ENCODE data around the gene EFR3B. TPM values are rescaled to one million over a fixed set of nuclear protein-coding genes. Genes with fewer than 3 reads are reported as not detected.
A peak's percentile ranks its signal among the peaks of the same experiment; 100 is the strongest.
"Not testable (repeated sequence)": the region's sequence is repeated elsewhere in the genome, so short reads cannot be mapped to it uniquely, and the experiment has no call there.

Gene EFR3B
- total and polyA plus RNA-seq, 7 donors, result 0.59 to 12.7 (median 1.7) TPM

DNA sequence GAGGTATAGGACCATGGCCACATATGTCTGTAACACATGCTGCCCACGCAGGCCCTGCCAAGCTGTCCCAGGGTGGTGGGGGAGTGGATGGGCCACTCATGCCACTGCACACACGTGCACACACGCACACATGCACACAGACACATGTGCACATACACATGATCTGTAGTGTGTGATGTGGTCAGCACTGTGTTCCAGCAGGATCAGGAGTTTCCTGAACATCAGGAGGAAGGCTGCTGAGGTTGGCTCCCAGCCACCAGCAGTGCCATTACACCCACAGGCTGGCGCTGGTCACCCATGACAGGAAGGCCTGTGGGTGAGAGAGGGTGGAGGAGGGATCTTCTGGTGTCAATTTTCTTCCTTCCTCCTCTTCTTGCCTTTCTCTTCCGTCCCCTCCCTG lies 81.8 kb downstream of the EFR3B start:
- 71 to 83% (median 76%) methylated on average over 5 of the region's 5 CpGs for WGBS, 3 donors
- DNase-seq (peak in 1 of 2 donors; percentile 20), ATAC-seq (no peak)
- no peaks in the 10 kb centered on the region for H3K9me3 ChIP-seq
- no peaks in the 10 kb centered on the region for H3K36me3 ChIP-seq (ENCODE audit: insufficient read depth in 1 of 2, low read depth in 1 of 2)
- no peaks in the 10 kb centered on the region for H3K4me1 ChIP-seq
- intact Hi-C loops (cut with DNase I), result no loop called here
- H3K27ac ChIP-seq, result no peak overlapping the region
- no peak overlapping the region for H3K4me3 ChIP-seq
- no peaks in the 10 kb centered on the region for H3K27me3 ChIP-seq (ENCODE audit: insufficient read depth in 3 of 3, low read length in 2 of 3)
- TF ChIP-seq, protein P1, sequence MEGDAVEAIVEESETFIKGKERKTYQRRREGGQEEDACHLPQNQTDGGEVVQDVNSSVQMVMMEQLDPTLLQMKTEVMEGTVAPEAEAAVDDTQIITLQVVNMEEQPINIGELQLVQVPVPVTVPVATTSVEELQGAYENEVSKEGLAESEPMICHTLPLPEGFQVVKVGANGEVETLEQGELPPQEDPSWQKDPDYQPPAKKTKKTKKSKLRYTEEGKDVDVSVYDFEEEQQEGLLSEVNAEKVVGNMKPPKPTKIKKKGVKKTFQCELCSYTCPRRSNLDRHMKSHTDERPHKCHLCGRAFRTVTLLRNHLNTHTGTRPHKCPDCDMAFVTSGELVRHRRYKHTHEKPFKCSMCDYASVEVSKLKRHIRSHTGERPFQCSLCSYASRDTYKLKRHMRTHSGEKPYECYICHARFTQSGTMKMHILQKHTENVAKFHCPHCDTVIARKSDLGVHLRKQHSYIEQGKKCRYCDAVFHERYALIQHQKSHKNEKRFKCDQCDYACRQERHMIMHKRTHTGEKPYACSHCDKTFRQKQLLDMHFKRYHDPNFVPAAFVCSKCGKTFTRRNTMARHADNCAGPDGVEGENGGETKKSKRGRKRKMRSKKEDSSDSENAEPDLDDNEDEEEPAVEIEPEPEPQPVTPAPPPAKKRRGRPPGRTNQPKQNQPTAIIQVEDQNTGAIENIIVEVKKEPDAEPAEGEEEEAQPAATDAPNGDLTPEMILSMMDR (IDR thresholded peaks at IDR 0.05), result no peak

DNA sequence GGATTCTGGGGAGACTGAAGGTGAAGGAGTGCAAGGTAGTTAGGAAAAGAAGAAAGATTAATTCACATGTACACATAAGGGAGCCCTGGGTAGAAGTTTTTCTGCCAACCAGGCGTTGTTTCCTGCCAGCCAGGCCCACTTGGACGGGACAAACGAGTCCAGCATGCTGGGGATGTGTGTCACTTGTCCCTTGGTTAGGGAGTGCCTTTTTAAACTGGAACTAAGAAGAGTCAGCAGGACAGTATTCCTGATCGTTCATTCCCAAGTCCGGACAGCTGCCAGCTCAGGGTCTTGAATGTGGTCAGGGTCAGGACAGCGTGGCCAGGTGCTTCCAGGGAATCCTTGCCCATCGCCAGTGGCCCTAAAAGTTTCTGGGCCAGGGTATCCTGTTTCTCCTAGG lies 83.3 kb downstream of the EFR3B start:
- ATAC-seq (no peak), DNase-seq (no peak)
- intact Hi-C loops (cut with DNase I), result loop anchor here in 1 of 2 donors (5.0 kb wide), 2 partner anchors 48 to 83 kb away; partner anchors contain the start of gene EFR3B
- Histone ChIP-seq H3K9me3 (no peaks in the 10 kb centered on the region), H3K27me3 (ENCODE audit: insufficient read depth in 3 of 3, low read length in 2 of 3) (no peaks in the 10 kb centered on the region), H3K36me3 (ENCODE audit: insufficient read depth in 1 of 2, low read depth in 1 of 2) (no peaks in the 10 kb centered on the region), H3K4me3 (no peak overlapping the region), H3K27ac (no peak overlapping the region), H3K4me1 (no peaks in the 10 kb centered on the region)
- 67 to 85% (median 76%) methylated on average over 7 of the region's 7 CpGs for WGBS, 3 donors
- TF ChIP-seq, protein P1 (IDR thresholded peaks at IDR 0.05), result no peak

DNA sequence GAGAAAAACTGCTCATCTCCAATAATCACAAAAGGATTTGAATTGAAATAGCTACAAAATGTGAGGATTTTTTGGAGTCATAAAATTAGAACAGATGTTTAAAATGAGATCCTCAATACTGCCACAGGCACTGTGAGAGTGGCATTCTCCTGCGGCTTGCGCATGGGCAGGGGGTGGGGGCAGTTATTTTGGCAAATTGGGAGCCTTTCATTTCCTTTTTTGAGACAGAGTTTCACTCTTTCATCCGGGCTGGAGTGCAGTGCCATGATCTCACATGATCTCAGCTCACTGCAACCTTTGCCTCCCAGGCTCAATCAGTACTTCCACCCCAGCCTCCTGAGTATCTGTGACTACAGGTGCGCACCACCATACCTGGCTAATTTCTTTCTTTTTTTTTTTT lies 84.1 kb downstream of the EFR3B start:
- Histone ChIP-seq H3K4me1 (no peaks in the 10 kb centered on the region), H3K36me3 (ENCODE audit: insufficient read depth in 1 of 2, low read depth in 1 of 2) (no peaks in the 10 kb centered on the region), H3K4me3 (no peak overlapping the region), H3K9me3 (no peaks in the 10 kb centered on the region), H3K27ac (no peak overlapping the region), H3K27me3 (ENCODE audit: insufficient read depth in 3 of 3, low read length in 2 of 3) (no peaks in the 10 kb centered on the region)
- TF ChIP-seq, protein P1 (IDR thresholded peaks at IDR 0.05), result no peak
- intact Hi-C loops (cut with DNase I), result loop anchor here in 1 of 2 donors (5.0 kb wide), 2 partner anchors 49 to 84 kb away; partner anchors contain the start of gene EFR3B
- ATAC-seq (no peak), DNase-seq (no peak)
- 88 to 93% (median 92%) methylated on average over 4 of the region's 4 CpGs for WGBS, 3 donors

DNA sequence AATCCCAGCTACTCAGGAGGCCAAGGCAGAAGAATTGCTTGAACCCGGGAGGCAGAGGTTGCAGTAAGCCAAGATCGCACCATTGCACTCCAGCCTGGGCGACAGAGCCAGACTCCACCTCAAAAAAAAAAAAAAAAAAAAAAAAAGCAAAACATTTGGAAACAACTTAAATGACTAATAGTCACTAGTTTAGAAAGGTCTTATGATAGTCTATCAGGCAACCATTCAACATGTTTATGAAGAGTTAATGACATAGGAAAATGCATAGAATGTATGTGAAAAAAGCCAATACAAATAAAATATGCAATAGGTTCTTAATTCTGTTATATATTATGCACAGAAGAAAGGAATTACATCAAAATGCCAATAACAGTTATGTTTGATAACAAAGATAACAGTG lies 85.2 kb downstream of the EFR3B start:
- not testable (repeated sequence) for DNase-seq; H3K9me3 ChIP-seq; H3K4me1 ChIP-seq; H3K27ac ChIP-seq; ATAC-seq; H3K4me3 ChIP-seq; H3K27me3 ChIP-seq (ENCODE audit: insufficient read depth in 3 of 3, low read length in 2 of 3); H3K36me3 ChIP-seq (ENCODE audit: insufficient read depth in 1 of 2, low read depth in 1 of 2)
- 75 to 93% (median 90%) methylated on average over 3 of the region's 3 CpGs for WGBS, 3 donors
- intact Hi-C loops (cut with DNase I), result loop anchor here in 1 of 2 donors (5.0 kb wide), 2 partner anchors 50 to 85 kb away; partner anchors contain the start of gene EFR3B

DNA sequence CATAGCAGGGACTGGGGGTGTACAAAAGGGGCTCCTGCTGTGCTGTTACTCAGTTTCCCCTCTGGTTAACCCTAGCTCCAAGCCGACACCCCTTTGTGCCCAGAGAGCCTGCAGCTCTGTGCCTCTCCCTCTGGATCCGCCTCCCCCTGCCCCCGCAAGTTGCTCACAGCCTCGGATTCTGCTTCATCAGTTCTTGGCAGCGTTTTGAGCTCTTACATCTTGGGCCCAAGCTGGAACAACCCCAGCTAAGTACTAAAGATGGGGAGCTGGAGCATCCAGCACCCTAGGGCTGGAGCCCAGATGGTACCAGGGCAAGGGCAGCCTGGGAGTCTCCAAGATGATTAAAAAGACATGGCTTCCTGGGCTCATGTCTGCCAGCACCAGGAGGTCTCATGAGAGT lies 85.8 kb downstream of the EFR3B start:
- no peak overlapping the region for H3K27ac ChIP-seq
- ATAC-seq, result no peak
- TF ChIP-seq, protein P1 (IDR thresholded peaks at IDR 0.05), result no peak
- H3K27me3 ChIP-seq (ENCODE audit: insufficient read depth in 3 of 3, low read length in 2 of 3), result no peaks in the 10 kb centered on the region
- H3K9me3 ChIP-seq, result no peaks in the 10 kb centered on the region
- H3K4me1 ChIP-seq, result no peaks in the 10 kb centered on the region
- 60 to 69% (median 60%) methylated on average over 5 of the region's 5 CpGs for WGBS, 3 donors
- no peak for DNase-seq
- H3K36me3 ChIP-seq (ENCODE audit: insufficient read depth in 1 of 2, low read depth in 1 of 2), result no peaks in the 10 kb centered on the region
- no peak overlapping the region for H3K4me3 ChIP-seq
- intact Hi-C loops (cut with DNase I), result loop anchor here in 1 of 2 donors (5.0 kb wide), 2 partner anchors 50 to 85 kb away; partner anchors contain the start of gene EFR3B
